Calu3 (cell line): ENCODE measurements around the gene DDX17. TPM values are rescaled to one million over a fixed set of nuclear protein-coding genes. Genes with fewer than 3 reads are reported as not detected.
A peak's percentile ranks its signal among the peaks of the same experiment; 100 is the strongest.

Experiments used
- BruUV-seq: library from RNA; stranded (reverse); fragments of 400-500 nt; replicated peaks from 2 replicates; lab custom pipeline; 2021; lab: Mats Ljungman, UMichigan
- CTCF ChIA-PET: fragments of 300-600 bp; sonication (Branson Sonifier 250); formaldehyde crosslinking; loops from one replicate; lab custom pipeline; 2022; ENCODE audit warnings: antibody characterized with exemption; lab: Charles Lee
- DNase-seq: peaks from one replicate; pipeline ENCODE4 v3.0.0; 2022
- H3K27ac Mint-ChIP-seq: one replicate; pipeline ENCODE4 v1.8.0; 2022; ENCODE audit warnings: mixed read lengths; ENCODE audit not compliant: unreplicated experiment
- H3K27me3 Mint-ChIP-seq: one replicate; pipeline ENCODE4 v1.8.0; 2022; ENCODE audit warnings: mixed read lengths; ENCODE audit not compliant: unreplicated experiment
- H3K36me3 Mint-ChIP-seq: one replicate; pipeline ENCODE4 v1.8.0; 2022; ENCODE audit warnings: mild to moderate bottlenecking, moderate library complexity, mixed read lengths; ENCODE audit not compliant: insufficient read depth, unreplicated experiment
- H3K4me1 Mint-ChIP-seq: one replicate; pipeline ENCODE4 v1.8.0; 2022; ENCODE audit warnings: mild to moderate bottlenecking, low read depth, mixed read lengths; ENCODE audit not compliant: unreplicated experiment
- H3K4me3 Mint-ChIP-seq: one replicate; pipeline ENCODE4 v1.8.0; 2022; ENCODE audit warnings: mild to moderate bottlenecking, low read depth, moderate library complexity, mixed read lengths; ENCODE audit not compliant: unreplicated experiment
- H3K9me3 Mint-ChIP-seq: one replicate; pipeline ENCODE4 v1.8.0; 2022; ENCODE audit warnings: low read depth, mixed read lengths; ENCODE audit not compliant: unreplicated experiment
- CTCF ChIP-seq: fragments of 200-600 bp; IDR thresholded peaks from one replicate; pipeline ENCODE4 v1.8.0; 2022; ENCODE audit warnings: antibody characterized with exemption; ENCODE audit not compliant: unreplicated experiment
- intact Hi-C: fragments of 100-400 bp; cut with micrococcal nuclease; formaldehyde crosslinking; loops from one replicate; pipeline ENCODE4 v1.10.0; 2022; ENCODE audit not compliant: unreplicated experiment
- total RNA-seq: library from RNA; stranded (reverse); gene quantifications from 2 replicates; pipeline ENCODE4 v1.2.3, GENCODE V29; 2022

The DDX17 gene
- total RNA-seq, 1 experiment from 2014 or later, result 342 TPM

DNA sequence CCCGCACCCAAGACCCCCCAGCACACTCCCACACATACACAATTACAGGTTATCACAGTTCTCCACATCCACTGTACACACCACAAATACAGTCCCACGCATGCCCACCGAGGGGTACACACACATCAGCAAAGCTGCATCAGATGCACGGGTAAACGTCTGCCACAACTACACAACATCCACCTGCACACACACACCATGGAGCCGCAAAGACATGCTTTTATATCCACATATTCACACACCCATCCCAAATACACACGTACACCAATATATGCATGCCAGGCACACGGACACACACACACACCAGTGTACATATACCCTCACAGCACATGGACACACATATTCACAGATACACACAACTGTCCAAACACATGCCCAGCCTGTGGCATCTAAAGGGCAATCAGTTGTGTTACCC is 45.7 kb downstream of the DDX17 start:
- intact Hi-C loops, result no loop called here
- no peak for TF ChIP-seq CTCF
- BruUV-seq, result no TSS peak
- H3K36me3 Mint-ChIP-seq, result peaks cover 15% of the 10 kb centered on the region
- no peak for DNase-seq
- no peaks in the 10 kb centered on the region for H3K9me3 Mint-ChIP-seq
- no peak overlapping the region for H3K4me3 Mint-ChIP-seq
- H3K4me1 Mint-ChIP-seq, result peaks cover 28% of the 10 kb centered on the region
- CTCF ChIA-PET, result interaction anchor here (0.6 to 1.3 kb wide), 3 partner anchors 32 to 408 kb away, joined by 3 to 9 read pairs (median 4); no protein-coding TSS in a partner anchor
- peaks cover 100% of the 10 kb centered on the region for H3K27me3 Mint-ChIP-seq
- no peak overlapping the region for H3K27ac Mint-ChIP-seq

DNA sequence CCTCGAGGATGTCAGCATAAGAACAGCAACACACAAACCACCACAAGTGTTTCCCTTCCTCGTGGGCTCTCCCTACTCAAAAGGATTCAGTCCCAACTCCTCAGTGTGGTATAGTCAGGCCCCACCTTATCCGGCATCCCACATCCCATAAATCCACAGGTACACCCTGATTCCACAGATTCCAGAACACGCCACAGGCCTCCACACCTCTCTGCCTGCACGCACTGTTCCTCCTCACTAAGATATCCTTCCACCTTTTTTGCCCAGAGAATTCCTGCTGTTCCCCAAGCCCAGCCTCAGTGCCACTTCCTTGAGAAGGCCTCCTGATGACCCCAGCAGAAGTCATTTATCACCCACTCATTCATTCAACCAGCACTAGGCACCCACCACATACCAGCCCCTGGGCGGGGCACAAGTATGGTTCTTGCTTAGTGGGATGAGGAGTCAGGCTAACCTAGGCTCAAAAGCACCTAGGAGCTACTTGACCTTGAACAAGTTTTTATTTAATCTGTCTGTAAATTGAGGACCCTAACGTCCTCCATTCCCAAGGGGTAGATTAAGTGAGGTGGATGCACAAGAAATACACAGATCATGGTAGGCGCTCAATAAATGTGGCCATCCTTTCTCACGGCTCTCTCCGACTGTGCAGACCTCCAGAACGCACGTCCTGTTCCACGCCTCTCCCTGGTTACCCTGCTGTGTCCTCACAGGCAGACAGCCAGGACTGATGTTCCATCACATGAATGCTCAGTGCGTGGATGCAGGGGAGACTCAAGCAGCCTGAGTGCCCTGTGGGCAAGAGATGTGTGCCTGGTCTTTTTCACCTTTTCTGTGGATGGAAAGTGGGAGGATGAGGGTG is 49.0 kb downstream of the DDX17 start:
- no peak for TF ChIP-seq CTCF
- intact Hi-C loops, result no loop called here
- peaks cover 97% of the 10 kb centered on the region for H3K27me3 Mint-ChIP-seq
- no TSS peak for BruUV-seq
- no peak for DNase-seq
- H3K9me3 Mint-ChIP-seq, result no peaks in the 10 kb centered on the region
- H3K4me3 Mint-ChIP-seq, result peak overlapping the region; percentile 13
- peaks cover 15% of the 10 kb centered on the region for H3K36me3 Mint-ChIP-seq
- CTCF ChIA-PET, result no interaction called here
- H3K4me1 Mint-ChIP-seq, result peaks cover 26% of the 10 kb centered on the region
- no peak overlapping the region for H3K27ac Mint-ChIP-seq

DNA sequence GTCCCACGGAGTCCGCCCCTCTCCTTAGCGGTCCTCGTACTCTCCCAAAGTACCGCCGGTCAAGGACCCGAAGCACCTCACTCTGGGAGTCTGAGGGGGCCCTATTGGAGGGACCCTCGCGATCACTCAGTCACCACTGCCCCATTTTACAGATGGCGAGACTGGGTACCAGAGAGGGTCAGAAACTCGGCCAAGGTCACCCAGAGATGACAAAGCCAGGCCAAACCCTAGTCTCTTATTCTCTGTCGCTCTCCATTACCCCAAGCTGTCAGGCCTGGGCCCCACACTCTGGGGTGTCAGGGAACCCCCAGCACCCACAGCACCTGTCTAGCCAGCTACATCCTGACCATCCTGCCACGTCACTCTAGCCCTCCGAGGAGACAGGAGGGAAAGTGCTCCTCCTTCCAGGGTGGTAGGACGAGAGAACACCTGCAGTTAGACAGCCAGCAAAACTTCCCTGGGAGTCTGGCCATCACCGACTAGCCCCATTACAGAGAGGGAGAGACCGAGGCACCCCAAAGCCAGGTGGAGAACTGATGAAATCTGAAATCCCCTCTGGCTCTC is 49.8 kb downstream of the DDX17 start:
- DNase-seq, result no peak
- TF ChIP-seq CTCF, result no peak
- CTCF ChIA-PET, result no interaction called here
- Mint-ChIP-seq H3K4me1 (peaks cover 19% of the 10 kb centered on the region), H3K27ac (no peak overlapping the region), H3K9me3 (no peaks in the 10 kb centered on the region), H3K36me3 (peaks cover 10% of the 10 kb centered on the region), H3K27me3 (peaks cover 97% of the 10 kb centered on the region), H3K4me3 (peak overlapping the region; percentile 13)
- intact Hi-C loops, result no loop called here
- no TSS peak for BruUV-seq

GRCh38 chr22:38455530-38456271 is 50.4 kb downstream of the DDX17 start:
- intact Hi-C loops, result no loop called here
- CTCF ChIA-PET, result no interaction called here
- no peak overlapping the region for H3K27ac Mint-ChIP-seq
- H3K9me3 Mint-ChIP-seq, result no peaks in the 10 kb centered on the region
- H3K4me3 Mint-ChIP-seq, result peak overlapping the region; percentile 13
- peak; percentile 42 for DNase-seq
- TF ChIP-seq CTCF, result no peak
- H3K27me3 Mint-ChIP-seq, result peaks cover 97% of the 10 kb centered on the region
- H3K4me1 Mint-ChIP-seq, result peaks cover 16% of the 10 kb centered on the region
- peaks cover 8% of the 10 kb centered on the region for H3K36me3 Mint-ChIP-seq
- no TSS peak for BruUV-seq
